Chondrocyte (in vitro differentiated cells): ENCODE data around the gene LRRC7. TPM values are rescaled to one million over a fixed set of nuclear protein-coding genes. Genes with fewer than 3 reads are reported as not detected.
A peak's percentile ranks its signal among the peaks of the same experiment; 100 is the strongest.

Experiments
- DNase-seq: peaks from one replicate; pipeline ENCODE4 v3.0.0; 2021; ENCODE audit warnings: mixed read lengths, low spot score
- H3K27ac Mint-ChIP-seq: one replicate; pipeline ENCODE4 v1.8.0; 2021; ENCODE audit warnings: mild to moderate bottlenecking, moderate library complexity, mixed read lengths; ENCODE audit not compliant: unreplicated experiment
- H3K27me3 Mint-ChIP-seq: 2 replicates; pipeline ENCODE4 v1.8.0; 2021; ENCODE audit warnings: low read depth, mixed read lengths
- H3K36me3 Mint-ChIP-seq: 2 replicates; pipeline ENCODE4 v1.8.0; 2021; ENCODE audit warnings: low read depth, mixed read lengths
- H3K4me1 Mint-ChIP-seq: 2 replicates; pipeline ENCODE4 v1.8.0; 2021; ENCODE audit warnings: low read depth, mild to moderate bottlenecking, mixed read lengths
- H3K4me3 Mint-ChIP-seq: one replicate; pipeline ENCODE4 v1.8.0; 2021; ENCODE audit warnings: mild to moderate bottlenecking, moderate library complexity, mixed read lengths; ENCODE audit not compliant: unreplicated experiment
- H3K9me3 Mint-ChIP-seq: 2 replicates; pipeline ENCODE4 v1.8.0; 2021; ENCODE audit warnings: low read depth, mixed read lengths
- CTCF ChIP-seq: fragments of 200-600 bp; sonication (generic); IDR thresholded peaks from 2 replicates; pipeline ENCODE4 v1.5.0; 2021; ENCODE audit warnings: antibody characterized with exemption, mild to moderate bottlenecking, moderate library complexity
- total RNA-seq: library from RNA; stranded (reverse); gene quantifications from 3 replicates; pipeline ENCODE4 v1.2.1, GENCODE V29; 2021

LRRC7 gene
- total RNA-seq, 1 donor from 2014 or later, result not detected

DNA sequence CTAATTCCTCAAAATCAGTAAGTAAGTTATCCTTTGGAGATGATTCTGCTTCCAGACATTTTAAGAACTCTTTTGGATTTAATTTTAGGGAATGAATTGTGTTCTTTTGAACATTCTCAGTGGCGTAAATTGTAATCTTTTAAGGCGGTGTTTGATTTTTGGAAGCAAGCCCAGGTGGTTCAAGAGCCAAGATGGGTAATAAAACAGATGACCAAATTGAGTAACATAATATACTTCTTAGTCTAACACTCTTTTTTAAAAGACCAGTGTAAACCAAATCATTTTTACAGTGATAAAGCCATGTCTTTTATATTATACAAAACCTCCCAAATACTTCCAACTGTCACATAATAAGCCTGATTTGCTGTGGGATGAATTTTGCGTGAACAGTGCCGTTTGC, 503.9 kb downstream of the LRRC7 start:
- no peak for TF ChIP-seq CTCF
- H3K4me3 Mint-ChIP-seq, result no peak overlapping the region
- no peaks in the 10 kb centered on the region for H3K9me3 Mint-ChIP-seq
- no peak overlapping the region for H3K27ac Mint-ChIP-seq
- H3K36me3 Mint-ChIP-seq, result no peaks in the 10 kb centered on the region
- H3K27me3 Mint-ChIP-seq, result peaks cover 13% of the 10 kb centered on the region
- H3K4me1 Mint-ChIP-seq, result peaks cover 13% of the 10 kb centered on the region
- DNase-seq, result no peak

DNA sequence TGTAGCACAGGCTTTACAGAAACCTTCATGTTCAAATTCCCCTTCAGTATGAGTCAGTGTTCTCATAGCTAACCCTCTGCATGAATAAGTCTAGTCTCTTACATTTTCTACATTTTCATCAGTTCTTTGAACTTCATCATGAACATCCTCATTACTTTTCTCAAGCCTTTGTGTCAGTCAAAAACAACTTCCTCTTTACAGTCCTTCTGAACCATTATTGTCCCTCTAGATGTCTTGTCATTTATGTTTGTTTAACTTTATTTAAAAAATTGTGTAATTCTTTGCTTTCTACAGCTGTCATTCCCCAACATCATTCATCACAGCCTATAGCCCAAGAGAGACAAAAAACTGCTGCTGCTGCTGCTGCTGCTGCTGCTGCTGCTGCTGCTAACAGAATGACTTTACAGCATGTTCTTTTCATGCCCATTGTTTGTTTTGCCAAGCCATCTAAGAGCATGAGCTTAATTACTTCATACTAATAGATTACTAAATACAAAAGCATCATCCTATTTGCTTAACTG, 504.6 kb downstream of the LRRC7 start:
- TF ChIP-seq CTCF, result no peak
- Mint-ChIP-seq H3K4me3 (no peak overlapping the region), H3K9me3 (no peaks in the 10 kb centered on the region), H3K4me1 (peaks cover 13% of the 10 kb centered on the region), H3K36me3 (no peaks in the 10 kb centered on the region), H3K27me3 (peaks cover 15% of the 10 kb centered on the region), H3K27ac (peak overlapping the region; percentile 3)
- DNase-seq, result no peak

GRCh38 chr1:70075761-70076160, 508.0 kb downstream of the LRRC7 start:
- H3K4me1 Mint-ChIP-seq, result peaks cover 13% of the 10 kb centered on the region
- H3K27me3 Mint-ChIP-seq, result peaks cover 18% of the 10 kb centered on the region
- no peak for TF ChIP-seq CTCF
- H3K4me3 Mint-ChIP-seq, result no peak overlapping the region
- H3K36me3 Mint-ChIP-seq, result no peaks in the 10 kb centered on the region
- H3K9me3 Mint-ChIP-seq, result no peaks in the 10 kb centered on the region
- no peak overlapping the region for H3K27ac Mint-ChIP-seq
- no peak for DNase-seq

DNA sequence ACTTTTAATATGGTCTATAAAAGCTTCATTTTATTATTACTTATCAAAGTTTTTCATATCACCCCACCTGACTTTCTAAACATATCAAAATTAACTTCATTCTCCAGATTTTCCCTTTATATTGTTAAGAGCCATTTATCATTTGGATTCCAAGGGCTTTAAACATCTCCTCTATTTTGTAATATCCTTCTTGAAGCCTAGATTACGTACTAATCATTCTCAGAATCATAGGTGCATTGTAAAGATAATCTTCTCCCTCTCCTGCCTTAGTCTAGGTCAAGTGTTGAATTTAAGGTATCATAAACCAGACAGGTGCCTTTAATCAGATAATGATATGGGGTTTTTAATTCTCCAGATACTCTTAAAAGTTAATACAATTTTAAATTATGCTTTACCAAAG, 509.3 kb downstream of the LRRC7 start:
- no peak overlapping the region for H3K27ac Mint-ChIP-seq
- no peak for TF ChIP-seq CTCF
- peaks cover 22% of the 10 kb centered on the region for H3K27me3 Mint-ChIP-seq
- peaks cover 3% of the 10 kb centered on the region for H3K4me1 Mint-ChIP-seq
- DNase-seq, result no peak
- no peaks in the 10 kb centered on the region for H3K9me3 Mint-ChIP-seq
- no peaks in the 10 kb centered on the region for H3K36me3 Mint-ChIP-seq
- no peak overlapping the region for H3K4me3 Mint-ChIP-seq

- Mint-ChIP-seq H3K4me3 (no peak overlapping the region), H3K36me3 (no peaks in the 10 kb centered on the region), H3K4me1 (no peaks in the 10 kb centered on the region), H3K27ac (no peak overlapping the region), H3K9me3 (peaks cover 12% of the 10 kb centered on the region), H3K27me3 (peaks cover 22% of the 10 kb centered on the region)
- no peak for TF ChIP-seq CTCF
- DNase-seq, result no peak
Observed at GRCh38 chr1:70079546-70079945, 511.8 kb downstream of the LRRC7 start.
